ENCODE results near the gene CNOT1. TPM values are rescaled to one million over a fixed set of nuclear protein-coding genes. Genes with fewer than 3 reads are reported as not detected.
A peak's percentile ranks its signal among the peaks of the same experiment; 100 is the strongest.

Gene CNOT1
- total RNA-seq, 1 experiment from 2014 or later = 230 TPM

DNA sequence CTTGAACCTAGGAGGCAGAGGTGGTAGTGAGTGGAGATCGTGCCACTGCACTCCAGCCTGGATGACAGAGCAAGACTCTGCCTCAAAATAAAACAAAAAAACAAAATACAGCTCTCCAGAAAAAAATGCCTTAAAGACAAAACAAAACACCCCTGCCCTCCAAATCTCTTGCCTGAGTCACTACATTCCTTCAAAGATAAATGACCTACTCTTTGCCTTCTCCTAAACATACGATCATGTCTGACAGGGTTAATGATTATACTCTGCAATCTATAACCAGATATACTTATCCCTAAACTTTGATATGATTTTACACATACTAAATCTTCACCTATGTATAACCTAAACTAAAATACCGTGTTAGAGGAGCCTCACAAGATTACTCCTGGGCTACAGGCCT is 115.8 kb downstream of the CNOT1 start (continued):
- TF ChIP-seq, protein P1, sequence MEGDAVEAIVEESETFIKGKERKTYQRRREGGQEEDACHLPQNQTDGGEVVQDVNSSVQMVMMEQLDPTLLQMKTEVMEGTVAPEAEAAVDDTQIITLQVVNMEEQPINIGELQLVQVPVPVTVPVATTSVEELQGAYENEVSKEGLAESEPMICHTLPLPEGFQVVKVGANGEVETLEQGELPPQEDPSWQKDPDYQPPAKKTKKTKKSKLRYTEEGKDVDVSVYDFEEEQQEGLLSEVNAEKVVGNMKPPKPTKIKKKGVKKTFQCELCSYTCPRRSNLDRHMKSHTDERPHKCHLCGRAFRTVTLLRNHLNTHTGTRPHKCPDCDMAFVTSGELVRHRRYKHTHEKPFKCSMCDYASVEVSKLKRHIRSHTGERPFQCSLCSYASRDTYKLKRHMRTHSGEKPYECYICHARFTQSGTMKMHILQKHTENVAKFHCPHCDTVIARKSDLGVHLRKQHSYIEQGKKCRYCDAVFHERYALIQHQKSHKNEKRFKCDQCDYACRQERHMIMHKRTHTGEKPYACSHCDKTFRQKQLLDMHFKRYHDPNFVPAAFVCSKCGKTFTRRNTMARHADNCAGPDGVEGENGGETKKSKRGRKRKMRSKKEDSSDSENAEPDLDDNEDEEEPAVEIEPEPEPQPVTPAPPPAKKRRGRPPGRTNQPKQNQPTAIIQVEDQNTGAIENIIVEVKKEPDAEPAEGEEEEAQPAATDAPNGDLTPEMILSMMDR (IDR thresholded peaks at IDR 0.05 in 2 of 3, conservative IDR thresholded peaks at IDR 0.05 in 1 of 3; ENCODE audit: borderline replicate concordance in 1 of 3, insufficient read depth in 1 of 3, low read depth in 2 of 3, low read length in 2 of 3) = no peak
- TF ChIP-seq SIN3A (IDR thresholded peaks at IDR 0.05; ENCODE audit: low read depth) (no peak), ZNF274 (IDR thresholded peaks at IDR 0.05; ENCODE audit: low read depth, low read length) (no peak)

DNA sequence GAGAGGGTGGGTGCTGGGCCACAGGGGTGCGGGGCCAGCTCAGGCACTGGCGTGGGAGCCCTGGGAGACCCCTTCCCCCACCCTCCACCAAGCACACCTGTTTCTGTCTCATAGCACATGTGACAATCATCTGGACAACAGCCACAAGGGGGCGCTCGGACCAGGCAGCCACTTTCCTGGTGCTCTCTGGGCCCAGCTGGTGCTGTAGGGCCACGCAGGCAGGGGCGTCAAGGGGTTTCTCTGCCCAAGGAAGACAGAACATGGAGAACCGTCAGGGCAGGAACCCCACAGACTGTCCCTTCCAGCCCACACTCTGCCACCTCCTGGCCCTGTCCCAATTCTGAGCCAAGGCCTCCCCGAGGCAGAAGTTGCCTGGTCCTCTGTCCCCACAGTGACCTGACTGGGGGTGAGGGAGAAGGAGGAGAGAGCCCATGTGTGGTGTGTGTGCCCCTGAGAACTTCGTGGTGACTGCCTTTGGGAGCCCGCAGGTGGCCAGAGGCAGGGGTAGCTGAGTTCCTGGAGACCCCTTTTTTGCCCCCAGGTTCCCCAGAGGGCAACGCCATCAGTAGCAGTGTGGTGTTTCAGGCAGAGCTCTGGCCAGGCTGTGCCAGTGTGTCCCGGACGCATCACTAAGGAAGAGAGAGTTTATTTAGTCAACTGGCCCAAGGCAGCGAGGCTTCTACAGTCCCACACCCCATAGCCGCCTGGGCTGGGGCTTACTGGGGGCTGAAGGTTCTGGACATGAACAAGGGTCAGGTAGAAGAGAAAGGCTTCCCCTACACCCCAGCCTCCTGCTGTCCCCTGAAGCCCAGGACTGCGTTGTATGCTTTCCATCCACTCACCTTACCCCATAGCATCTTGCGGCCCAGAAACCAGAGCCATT is 117.5 kb downstream of the CNOT1 start:
- Histone ChIP-seq H3K9ac (ENCODE audit: low read length) (no peak overlapping the region), H3K9me3 (ENCODE audit: control insufficient read depth in 1 of 2, insufficient read depth in 1 of 2, low read depth in 1 of 2, low read length in 2 of 2) (no peaks in the 10 kb centered on the region), H2AFZ (ENCODE audit: low read depth, low read length, poor library complexity, severe bottlenecking) (no peak overlapping the region), H3K27ac (ENCODE audit: low read depth, low read length) (no peak overlapping the region), H3K79me2 (ENCODE audit: insufficient read depth, low read length) (peaks cover 59% of the 10 kb centered on the region), H3K9me2 (ENCODE audit: insufficient read depth) (no peaks in the 10 kb centered on the region), H3K4me1 (ENCODE audit: control insufficient read depth in 1 of 2, insufficient read depth in 2 of 2, low read length in 2 of 2) (peaks cover 5 to 22% of the 10 kb centered on the region in 2 experiments; a peak in 3 of 4 replicates), H3K4me3 (replicated peaks in 1 of 2; ENCODE audit: low read depth in 1 of 2, low read length in 2 of 2) (no peak overlapping the region), H4K20me1 (ENCODE audit: insufficient read depth) (no peaks in the 10 kb centered on the region; the same call in 1 of the 2 replicates), H3K27me3 (ENCODE audit: insufficient read depth, low read length) (no peaks in the 10 kb centered on the region), H3K4me2 (ENCODE audit: low read length) (no peak overlapping the region), H3K36me3 (ENCODE audit: control insufficient read depth in 1 of 2, insufficient read depth in 2 of 2, low read length in 2 of 2) (peaks cover 0 to 27% of the 10 kb centered on the region in 2 experiments; a peak in 1 of 4 replicates)
- POLR2A ChIA-PET = no interaction called here
- BruUV-seq (replicated peaks) = no TSS peak
- RAD21 ChIA-PET (ENCODE audit: low non-redundant PET in 1 of 2, low total read pairs in 2 of 2, uncharacterized antibody in 2 of 2, unreplicated experiment in 2 of 2) = interaction anchor here in 1 of 2 experiments (1.0 kb wide), 1 partner anchor 149 kb away, joined by 3 read pairs; no protein-coding TSS in a partner anchor
- DNase-seq (ENCODE audit: low read depth, low spot score) (no peak), ATAC-seq (peak; percentile 48)
- intact Hi-C loops (cut with micrococcal nuclease) = loop anchor here (1.0 to 5.0 kb wide), 2 partner anchors 126 to 245 kb away; no protein-coding TSS in a partner anchor
- CTCF ChIA-PET = interaction anchor here (1.0 to 4.8 kb wide), 8 partner anchors 13 to 244 kb away, joined by 3 to 35 read pairs (median 3); partner anchors contain the start of gene NDRG4
- TF ChIP-seq CBX3 (IDR thresholded peaks at IDR 0.05; ENCODE audit: low read depth) (no peak), TCF7L2 (IDR thresholded peaks at IDR 0.05; ENCODE audit: borderline replicate concordance, extremely low read depth, insufficient read depth, insufficient read length) (no peak), YY1 (IDR thresholded peaks at IDR 0.05; ENCODE audit: extremely low read depth, insufficient replicate concordance, low read depth, low read length) (peak; percentile 41), EZH2 (IDR thresholded peaks at IDR 0.05) (no peak), POLR2AphosphoS5 (IDR thresholded peaks at IDR 0.05; ENCODE audit: low read depth, low read length) (no peak), JUND (IDR thresholded peaks at IDR 0.05) (no peak), EGR1 (IDR thresholded peaks at IDR 0.05; ENCODE audit: low read depth) (no peak), RAD21 (IDR thresholded peaks at IDR 0.05; ENCODE audit: low read depth) (peak; percentile 65), EZH2phosphoT487 (IDR thresholded peaks at IDR 0.05; ENCODE audit: borderline replicate concordance) (no peak), SIN3A (IDR thresholded peaks at IDR 0.05; ENCODE audit: low read depth) (no peak)
- TF ChIP-seq, protein P2, sequence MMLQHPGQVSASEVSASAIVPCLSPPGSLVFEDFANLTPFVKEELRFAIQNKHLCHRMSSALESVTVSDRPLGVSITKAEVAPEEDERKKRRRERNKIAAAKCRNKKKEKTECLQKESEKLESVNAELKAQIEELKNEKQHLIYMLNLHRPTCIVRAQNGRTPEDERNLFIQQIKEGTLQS (IDR thresholded peaks at IDR 0.05) = no peak
- TF ChIP-seq, protein P3, sequence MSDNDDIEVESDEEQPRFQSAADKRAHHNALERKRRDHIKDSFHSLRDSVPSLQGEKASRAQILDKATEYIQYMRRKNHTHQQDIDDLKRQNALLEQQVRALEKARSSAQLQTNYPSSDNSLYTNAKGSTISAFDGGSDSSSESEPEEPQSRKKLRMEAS (IDR thresholded peaks at IDR 0.05) = peak; percentile 28; the same call in 1 of the 2 replicates
- TF ChIP-seq, protein P1 (IDR thresholded peaks at IDR 0.05 in 2 of 3, conservative IDR thresholded peaks at IDR 0.05 in 1 of 3; ENCODE audit: borderline replicate concordance in 1 of 3, insufficient read depth in 1 of 3, low read depth in 2 of 3, low read length in 2 of 3) = peak; percentile 73 to 91 (median 82); a peak in 5 of 6 replicates
- TF ChIP-seq, protein P4, sequence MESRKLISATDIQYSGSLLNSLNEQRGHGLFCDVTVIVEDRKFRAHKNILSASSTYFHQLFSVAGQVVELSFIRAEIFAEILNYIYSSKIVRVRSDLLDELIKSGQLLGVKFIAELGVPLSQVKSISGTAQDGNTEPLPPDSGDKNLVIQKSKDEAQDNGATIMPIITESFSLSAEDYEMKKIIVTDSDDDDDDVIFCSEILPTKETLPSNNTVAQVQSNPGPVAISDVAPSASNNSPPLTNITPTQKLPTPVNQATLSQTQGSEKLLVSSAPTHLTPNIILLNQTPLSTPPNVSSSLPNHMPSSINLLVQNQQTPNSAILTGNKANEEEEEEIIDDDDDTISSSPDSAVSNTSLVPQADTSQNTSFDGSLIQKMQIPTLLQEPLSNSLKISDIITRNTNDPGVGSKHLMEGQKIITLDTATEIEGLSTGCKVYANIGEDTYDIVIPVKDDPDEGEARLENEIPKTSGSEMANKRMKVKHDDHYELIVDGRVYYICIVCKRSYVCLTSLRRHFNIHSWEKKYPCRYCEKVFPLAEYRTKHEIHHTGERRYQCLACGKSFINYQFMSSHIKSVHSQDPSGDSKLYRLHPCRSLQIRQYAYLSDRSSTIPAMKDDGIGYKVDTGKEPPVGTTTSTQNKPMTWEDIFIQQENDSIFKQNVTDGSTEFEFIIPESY (IDR thresholded peaks at IDR 0.05; ENCODE audit: extremely low read depth, insufficient replicate concordance, low read length) = no peak

Measured in HCT116 (cell line).